ENCODE data around the gene LSM6. TPM values are rescaled to one million over a fixed set of nuclear protein-coding genes. Genes with fewer than 3 reads are reported as not detected.

The LSM6 gene
- 39.7 TPM for total RNA-seq

GRCh38 chr4:146175541-146176453, at the start of gene LSM6:
LSM6 (plus strand) TSS chr4:146175718; CDS start chr4:146182922, 7,204 bp downstream.

GRCh38 chr4:146214238-146214637, 38.7 kb downstream of the LSM6 start, which contains the start of gene REELD1:
REELD1 (plus strand) TSS chr4:146214538; CDS start chr4:146216953, 2,415 bp downstream.

Other genes with a start within 250 kb of the LSM6 start
- 27.5 TPM for gene ZNF827, start 236.9 kb upstream of the LSM6 start, total RNA-seq
- gene REELD1, start 38.8 kb downstream of the LSM6 start, total RNA-seq = not detected